Mucosa of stomach (tissue), 1 donor: Measurements from ENCODE around the gene POU6F2.

Source experiments
- H3K27me3 ChIP-seq: one replicate; pipeline ENCODE4 v1.7.0; 2013; ENCODE audit warnings: mild to moderate bottlenecking, low read length; ENCODE audit not compliant: control insufficient read depth, insufficient read depth
- H3K36me3 ChIP-seq: one replicate; pipeline ENCODE4 v1.7.0; 2013; ENCODE audit warnings: low read length; ENCODE audit not compliant: control insufficient read depth, insufficient read depth
- H3K4me1 ChIP-seq: one replicate; pipeline ENCODE4 v1.7.0; 2013; ENCODE audit warnings: mild to moderate bottlenecking, low read length; ENCODE audit not compliant: control insufficient read depth, insufficient read depth
- H3K4me3 ChIP-seq: one replicate; pipeline ENCODE4 v1.7.0; 2013; ENCODE audit warnings: low read length
- H3K9ac ChIP-seq: one replicate; pipeline ENCODE4 v1.7.0; 2013; ENCODE audit warnings: mild to moderate bottlenecking, low read length, moderate library complexity
- H3K9me3 ChIP-seq: one replicate; pipeline ENCODE4 v1.7.0; 2013; ENCODE audit warnings: mild to moderate bottlenecking, low read length, moderate library complexity; ENCODE audit not compliant: control insufficient read depth
- donor health status: Pancreatic carcinoma.

Gene POU6F2

GRCh38 chr7:39463252-39463651, 485.5 kb downstream of the POU6F2 start:
- Histone ChIP-seq H3K9ac (no peak overlapping the region), H3K4me3 (no peak overlapping the region), H3K9me3 (no peaks in the 10 kb centered on the region), H3K4me1 (no peaks in the 10 kb centered on the region), H3K27me3 (no peaks in the 10 kb centered on the region), H3K36me3 (no peaks in the 10 kb centered on the region)

DNA sequence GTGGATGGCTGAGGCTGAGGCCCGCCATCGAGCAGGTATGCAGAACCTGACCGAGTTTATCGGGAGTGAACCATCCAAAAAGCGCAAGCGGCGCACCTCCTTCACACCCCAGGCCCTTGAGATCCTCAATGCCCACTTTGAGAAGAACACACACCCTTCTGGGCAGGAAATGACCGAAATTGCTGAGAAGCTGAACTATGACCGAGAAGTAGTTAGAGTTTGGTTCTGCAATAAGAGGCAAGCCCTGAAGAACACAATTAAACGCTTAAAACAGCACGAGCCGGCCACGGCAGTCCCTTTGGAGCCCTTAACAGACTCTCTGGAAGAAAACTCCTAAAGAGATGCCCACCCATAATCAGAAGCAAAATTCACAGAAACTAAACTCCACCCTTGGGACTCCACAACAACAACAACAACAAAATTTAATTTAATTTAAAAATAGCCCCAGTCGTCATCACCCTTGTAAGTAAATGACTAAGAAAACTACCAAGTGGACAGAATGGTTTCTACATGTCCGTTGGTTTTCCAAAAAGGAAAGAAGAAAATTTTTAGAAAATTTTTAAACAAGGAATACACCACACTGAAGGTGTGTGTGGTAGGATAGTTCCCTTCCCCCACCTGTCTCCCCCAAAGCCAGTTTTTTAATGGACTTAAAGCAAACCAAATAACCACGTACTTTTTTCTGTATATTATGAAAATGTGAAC, 486.8 kb downstream of the POU6F2 start:
- Histone ChIP-seq H3K36me3 (no peaks in the 10 kb centered on the region), H3K27me3 (no peaks in the 10 kb centered on the region), H3K4me1 (no peaks in the 10 kb centered on the region), H3K4me3 (no peak overlapping the region), H3K9ac (peak overlapping the region; percentile 7), H3K9me3 (no peaks in the 10 kb centered on the region)

- no peaks in the 10 kb centered on the region for H3K36me3 ChIP-seq
- peak overlapping the region; percentile 7 for H3K9ac ChIP-seq
- H3K4me1 ChIP-seq, result no peaks in the 10 kb centered on the region
- no peak overlapping the region for H3K4me3 ChIP-seq
- no peaks in the 10 kb centered on the region for H3K27me3 ChIP-seq
- H3K9me3 ChIP-seq, result no peaks in the 10 kb centered on the region
These were observed 487.6 kb downstream of the POU6F2 start for GRCh38 chr7:39465055-39465929.

- no peaks in the 10 kb centered on the region for H3K27me3 ChIP-seq
- H3K4me1 ChIP-seq, result no peaks in the 10 kb centered on the region
- H3K4me3 ChIP-seq, result no peak overlapping the region
- no peak overlapping the region for H3K9ac ChIP-seq
- H3K9me3 ChIP-seq, result no peaks in the 10 kb centered on the region
- no peaks in the 10 kb centered on the region for H3K36me3 ChIP-seq
These were observed 490.6 kb downstream of the POU6F2 start for GRCh38 chr7:39468261-39468660.

- Histone ChIP-seq H3K4me1 (no peaks in the 10 kb centered on the region), H3K4me3 (no peak overlapping the region), H3K9me3 (no peaks in the 10 kb centered on the region), H3K9ac (no peak overlapping the region), H3K27me3 (no peaks in the 10 kb centered on the region), H3K36me3 (no peaks in the 10 kb centered on the region)
These were observed 491.2 kb downstream of the POU6F2 start for GRCh38 chr7:39468808-39469374.

- H3K9ac ChIP-seq, result no peak overlapping the region
- H3K27me3 ChIP-seq, result no peaks in the 10 kb centered on the region
- no peaks in the 10 kb centered on the region for H3K9me3 ChIP-seq
These were observed 503.2 kb downstream of the POU6F2 start for GRCh38 chr7:39480901-39481300.

DNA sequence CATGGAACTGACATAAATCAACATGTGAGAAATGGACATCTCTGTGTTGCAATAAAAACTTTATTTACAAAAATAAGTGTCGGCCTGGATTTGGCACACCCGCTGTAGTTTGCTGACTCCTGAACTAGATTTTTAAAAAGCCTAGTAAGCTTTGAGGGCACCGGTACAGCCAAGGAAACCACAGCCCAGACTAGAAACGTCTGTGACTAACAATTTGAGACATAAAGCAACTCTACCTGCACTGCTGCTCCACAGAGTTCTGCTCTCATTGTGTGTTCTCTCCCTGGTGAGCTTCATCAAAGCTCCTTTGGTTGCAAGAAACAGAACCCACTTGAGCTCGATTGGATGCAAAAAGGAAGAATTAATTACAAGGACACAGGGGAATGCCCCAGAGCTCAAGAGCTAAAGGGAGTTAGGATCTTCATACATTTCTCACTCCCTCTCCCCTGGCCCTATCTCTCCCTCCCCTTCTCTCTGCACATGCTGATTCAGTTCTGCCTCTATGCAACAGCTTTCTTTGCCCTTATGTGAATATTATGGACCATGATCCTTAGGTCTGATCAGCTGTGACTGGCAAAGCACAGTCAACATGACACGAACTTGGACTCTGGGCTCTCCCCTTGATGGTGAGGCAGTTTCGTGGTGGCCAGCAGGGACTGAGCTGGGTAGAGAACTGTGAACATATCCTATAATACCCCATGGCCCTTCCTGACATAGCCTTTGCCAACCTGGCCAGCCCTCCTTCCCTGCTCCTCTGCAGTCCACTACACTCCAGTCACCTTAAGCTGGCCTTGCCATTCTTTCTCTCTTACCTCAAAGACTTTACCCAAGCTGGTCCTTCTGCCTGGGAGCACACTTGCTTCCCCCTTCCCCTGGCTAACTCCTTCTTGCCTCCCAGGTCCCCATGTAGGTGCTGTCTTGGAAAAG, 511.0 kb downstream of the POU6F2 start:
- Histone ChIP-seq H3K9me3 (no peaks in the 10 kb centered on the region), H3K36me3 (no peaks in the 10 kb centered on the region), H3K27me3 (no peaks in the 10 kb centered on the region), H3K9ac (no peak overlapping the region), H3K4me3 (no peak overlapping the region), H3K4me1 (no peaks in the 10 kb centered on the region)

More at GRCh38 chr7:39480901-39481300, 503.2 kb downstream of the POU6F2 start:
- Histone ChIP-seq H3K4me3 (no peak overlapping the region), H3K4me1 (no peaks in the 10 kb centered on the region), H3K36me3 (no peaks in the 10 kb centered on the region)

DNA sequence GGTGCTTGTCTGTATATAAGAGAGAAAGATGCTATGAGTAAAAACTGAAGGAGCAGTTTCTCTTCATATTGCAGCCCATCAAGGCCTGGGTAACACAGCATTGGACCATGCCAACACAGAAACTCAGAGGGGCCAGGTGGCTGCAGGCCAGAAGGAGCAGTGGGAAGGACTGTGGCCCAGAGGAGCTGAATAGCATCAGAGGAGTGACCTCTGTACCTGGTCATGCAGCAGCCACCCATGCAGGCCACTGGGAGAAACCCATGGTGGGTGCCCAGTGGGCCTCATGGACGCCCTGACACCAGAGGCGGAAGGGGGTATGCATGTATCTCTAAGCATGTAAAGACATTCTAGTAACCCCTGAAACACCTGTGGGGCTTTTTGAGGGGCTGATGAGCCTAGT, 512.6 kb downstream of the POU6F2 start:
- Histone ChIP-seq H3K27me3 (no peaks in the 10 kb centered on the region), H3K36me3 (no peaks in the 10 kb centered on the region), H3K9ac (no peak overlapping the region), H3K9me3 (no peaks in the 10 kb centered on the region), H3K4me1 (no peaks in the 10 kb centered on the region), H3K4me3 (no peak overlapping the region)

GRCh38 chr7:39493934-39494333, 516.2 kb downstream of the POU6F2 start:
- no peaks in the 10 kb centered on the region for H3K36me3 ChIP-seq
- H3K27me3 ChIP-seq, result no peaks in the 10 kb centered on the region
- H3K4me3 ChIP-seq, result no peak overlapping the region
- no peaks in the 10 kb centered on the region for H3K4me1 ChIP-seq
- no peak overlapping the region for H3K9ac ChIP-seq
- no peaks in the 10 kb centered on the region for H3K9me3 ChIP-seq

GRCh38 chr7:39501358-39501757, 523.6 kb downstream of the POU6F2 start:
- no peaks in the 10 kb centered on the region for H3K36me3 ChIP-seq
- H3K9me3 ChIP-seq, result no peaks in the 10 kb centered on the region
- no peak overlapping the region for H3K4me3 ChIP-seq
- H3K27me3 ChIP-seq, result peaks cover 3% of the 10 kb centered on the region
- no peak overlapping the region for H3K9ac ChIP-seq
- H3K4me1 ChIP-seq, result no peaks in the 10 kb centered on the region

DNA sequence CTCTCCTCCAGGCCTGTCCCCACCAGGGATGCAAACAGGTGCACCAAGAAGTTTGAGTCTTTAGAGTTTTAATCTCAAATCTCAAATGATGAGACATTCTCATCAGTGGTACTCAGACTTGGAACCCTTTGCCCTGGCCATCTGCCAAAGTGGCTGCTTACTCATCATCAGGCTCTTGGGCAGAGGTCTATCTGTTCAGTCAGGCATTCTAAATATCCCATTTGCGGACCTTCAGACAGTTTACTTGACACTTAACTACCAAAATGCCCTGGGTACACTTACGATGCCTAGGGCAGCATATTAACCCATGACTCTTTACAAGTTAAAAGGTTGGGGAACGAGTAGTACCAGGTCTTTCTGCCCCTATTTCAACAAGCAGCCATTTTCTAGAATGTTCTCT, 527.3 kb downstream of the POU6F2 start:
- Histone ChIP-seq H3K36me3 (no peaks in the 10 kb centered on the region), H3K9me3 (no peaks in the 10 kb centered on the region), H3K27me3 (peaks cover 3% of the 10 kb centered on the region), H3K9ac (no peak overlapping the region), H3K4me1 (no peaks in the 10 kb centered on the region), H3K4me3 (no peak overlapping the region)
